Skeletal muscle cell (primary cell): Measurements from ENCODE around the gene GID8.
"Not testable (repeated sequence)": the region's sequence is repeated elsewhere in the genome, so short reads cannot be mapped to it uniquely, and the experiment has no call there.

Source experiments
- DNase-seq: peaks from one replicate; pipeline ENCODE4 v3.0.0-alpha.2; 2010; ENCODE audit warnings: low read depth
- H3K4me3 ChIP-seq: 2 replicates; pipeline ENCODE4 v1.5.1; 2011; ENCODE audit warnings: low read depth, mild to moderate bottlenecking, control low read depth, low read length, moderate library complexity

GID8 gene

DNA sequence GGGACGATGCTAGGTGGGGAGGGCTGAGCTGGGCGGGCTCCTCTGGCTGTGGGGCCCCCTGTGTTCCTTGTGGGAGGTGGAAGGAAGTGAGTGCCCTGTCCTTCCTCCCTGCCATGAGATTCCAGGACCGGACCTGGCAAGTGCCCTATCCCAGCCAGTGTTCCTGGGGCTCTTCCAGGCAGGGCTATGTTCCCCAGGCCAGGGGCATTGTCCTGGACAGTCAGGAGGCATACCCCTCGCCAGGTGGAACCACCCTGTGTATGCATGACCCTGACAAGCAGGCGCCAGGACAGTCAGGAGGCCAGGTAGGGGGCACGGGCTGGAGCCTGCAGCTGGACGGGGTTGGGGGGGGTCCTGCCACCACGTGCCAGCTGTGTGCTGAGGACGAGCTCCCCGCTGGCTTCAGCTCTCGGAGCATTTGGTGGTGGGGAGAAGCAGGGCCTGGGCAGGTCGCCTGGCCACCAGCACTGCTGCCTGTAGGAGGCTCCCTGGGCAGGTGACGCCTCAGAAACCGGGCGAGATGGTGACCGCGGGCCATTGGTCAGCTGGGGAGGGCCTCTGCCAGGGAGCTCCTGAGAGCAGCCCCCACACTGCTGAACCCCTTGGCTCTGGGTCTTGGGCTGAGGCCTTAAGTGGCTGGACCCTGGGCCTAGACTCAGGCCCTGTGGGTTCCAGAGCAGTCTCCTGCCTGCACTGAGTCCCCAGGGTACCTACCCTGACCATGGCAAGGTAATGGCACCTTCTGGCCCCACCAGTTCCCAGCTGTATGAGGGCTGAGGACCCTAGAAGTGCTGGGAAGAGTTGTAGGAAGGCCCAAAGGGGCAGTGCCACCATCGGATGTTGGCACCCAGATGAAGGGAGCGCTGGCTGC lies 15.3 kb downstream of the GID8 start:
- DNase-seq: no peak
- peak overlapping the region; percentile 16 for H3K4me3 ChIP-seq

DNA sequence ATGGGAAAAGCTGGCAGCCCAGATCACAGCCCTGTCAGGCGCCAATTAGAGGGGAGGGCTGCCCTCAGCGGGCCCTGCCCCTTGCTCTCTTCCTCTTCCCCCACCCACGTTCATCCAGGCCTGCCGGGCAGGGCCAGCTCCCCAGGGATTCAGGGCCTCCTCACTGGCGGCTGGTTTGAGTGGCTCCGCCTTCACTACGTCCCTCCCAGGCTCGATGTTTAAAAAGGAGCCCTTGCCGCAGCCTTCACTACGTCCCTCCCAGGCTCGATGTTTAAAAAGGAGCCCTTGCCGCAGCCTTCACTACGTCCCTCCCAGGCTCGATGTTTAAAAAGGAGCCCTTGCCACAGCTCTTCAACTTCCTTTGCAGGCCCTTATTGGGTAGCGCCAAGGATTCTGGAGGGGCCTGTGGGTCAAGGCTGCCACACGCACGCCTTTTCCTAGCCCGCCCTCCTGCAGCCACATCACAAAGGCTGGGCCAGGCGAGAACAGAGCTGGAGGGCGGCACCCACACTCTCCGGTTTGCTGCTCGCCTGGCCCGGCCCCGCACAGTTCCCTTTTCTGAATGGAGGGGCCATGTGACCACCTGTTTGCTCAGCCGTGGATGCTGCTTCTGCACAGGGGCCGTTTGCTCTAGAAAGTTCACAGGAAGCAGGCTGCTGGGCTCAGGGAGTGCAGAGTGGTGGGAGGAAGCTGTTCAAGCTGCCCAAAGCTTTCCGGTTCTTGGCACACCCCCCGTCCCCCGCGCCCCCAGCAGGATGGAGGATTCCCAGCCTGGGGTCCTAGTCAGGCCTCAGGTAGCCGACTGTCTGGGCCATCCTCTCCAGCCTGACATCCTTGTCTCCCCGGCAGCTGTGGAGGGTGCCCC lies 16.1 kb downstream of the GID8 start:
- H3K4me3 ChIP-seq: peak overlapping the region; percentile 16
- peak; percentile 27 for DNase-seq

- no peak overlapping the region for H3K4me3 ChIP-seq
- no peak for DNase-seq
Measured at GRCh38 chr20:62955519-62956386, 17.8 kb downstream of the GID8 start.

- no peak overlapping the region for H3K4me3 ChIP-seq
- DNase-seq: no peak
Measured at GRCh38 chr20:62956387-62957135, 18.6 kb downstream of the GID8 start.

DNA sequence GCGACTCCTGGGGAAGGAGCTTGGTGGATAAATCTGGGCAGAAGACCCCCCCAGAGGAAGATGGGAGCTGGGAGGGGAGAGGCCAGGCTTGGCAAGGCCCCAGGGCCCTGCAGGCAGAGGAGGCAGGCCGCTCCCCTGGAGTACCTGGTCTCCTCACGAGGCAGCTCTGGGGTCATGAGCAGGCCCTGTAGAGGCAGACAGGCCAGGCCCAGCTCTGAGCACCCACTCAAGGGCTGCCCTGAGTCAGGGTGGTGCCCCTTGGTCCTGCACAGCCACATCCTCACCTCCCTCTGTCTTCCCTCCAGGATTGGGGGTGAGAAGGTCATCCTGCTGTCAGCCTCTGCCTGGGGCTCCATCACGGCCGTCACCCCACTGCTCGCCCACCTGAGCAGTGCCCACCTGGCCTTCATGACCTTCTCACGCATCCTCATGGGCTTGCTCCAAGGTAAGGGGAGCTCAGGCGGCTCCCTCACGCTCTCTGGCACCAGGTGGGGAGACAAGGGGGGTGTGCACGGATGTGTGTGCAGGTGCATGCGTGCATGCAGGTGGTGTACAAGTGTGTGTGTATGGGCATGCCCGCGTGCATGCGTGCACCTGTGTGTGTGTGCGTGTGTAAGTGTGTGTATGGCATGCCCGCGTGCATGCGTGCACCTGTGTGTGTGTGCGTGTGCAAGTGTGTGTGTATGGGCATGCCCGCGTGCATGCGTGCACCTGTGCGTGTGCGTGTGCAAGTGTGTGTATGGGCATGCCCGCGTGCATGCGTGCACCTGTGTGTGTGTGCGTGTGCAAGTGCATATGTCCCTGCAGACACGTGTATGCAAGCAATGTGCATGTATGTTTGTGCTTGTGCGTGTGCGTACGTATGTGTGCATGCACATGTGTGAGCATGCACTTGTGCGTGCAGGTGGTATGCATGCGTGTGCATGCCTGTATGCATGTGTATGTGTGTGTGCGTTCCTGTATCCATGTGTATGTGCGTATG lies 19.5 kb downstream of the GID8 start:
- no peak for DNase-seq
- no peak overlapping the region for H3K4me3 ChIP-seq

GRCh38 chr20:62958388-62959100 lies 20.6 kb downstream of the GID8 start:
- H3K4me3 ChIP-seq: no peak overlapping the region
- no peak for DNase-seq

DNA sequence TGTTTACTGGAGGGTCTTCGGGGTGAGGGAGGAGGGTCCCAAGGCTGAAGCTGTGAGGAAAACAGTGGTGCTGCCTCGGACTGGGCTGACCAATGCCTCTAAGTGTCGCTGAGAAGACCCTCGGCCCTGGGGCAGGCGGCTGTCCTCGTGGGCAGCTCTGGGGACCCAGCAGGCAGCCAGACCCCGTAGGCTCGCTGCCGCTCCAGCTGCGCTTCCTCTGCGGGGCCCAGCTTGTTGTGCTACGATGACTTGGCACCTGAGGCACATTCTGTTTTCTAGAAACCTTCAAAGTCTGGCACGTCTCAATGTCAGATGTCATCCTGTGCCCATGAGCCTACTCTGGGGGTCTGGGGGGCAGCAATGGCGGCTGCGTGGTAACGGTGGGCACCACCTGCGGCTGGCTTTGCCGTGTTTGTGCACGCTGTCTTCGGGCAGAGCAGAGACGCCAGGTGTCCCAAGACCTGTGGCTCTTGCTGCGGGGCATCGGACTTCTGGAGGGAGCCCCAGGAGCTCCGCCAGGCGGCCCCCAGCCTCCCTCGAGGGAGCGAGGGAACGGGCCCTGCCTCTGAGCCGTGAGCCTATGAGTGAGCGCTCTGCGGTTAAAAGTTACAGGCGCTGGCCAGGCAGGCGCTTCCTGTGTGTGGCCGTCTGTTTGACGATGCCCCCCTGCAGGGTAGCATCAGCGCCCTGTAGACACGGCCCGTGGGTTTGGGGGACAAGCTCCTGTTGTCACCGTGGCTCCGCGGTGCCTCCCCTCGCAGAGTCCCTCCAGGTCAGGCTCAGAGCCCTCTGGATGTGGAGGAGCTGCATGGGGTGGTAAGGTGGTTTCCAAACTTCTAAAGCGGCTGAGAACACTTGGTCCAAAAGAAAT lies 21.4 kb downstream of the GID8 start:
- no peak for DNase-seq
- no peak overlapping the region for H3K4me3 ChIP-seq

GRCh38 chr20:62959998-62960436 lies 22.1 kb downstream of the GID8 start:
- no peak overlapping the region for H3K4me3 ChIP-seq
- no peak for DNase-seq

- not testable (repeated sequence) for H3K4me3 ChIP-seq, DNase-seq
Measured at GRCh38 chr20:62960446-62961309, 22.7 kb downstream of the GID8 start.

DNA sequence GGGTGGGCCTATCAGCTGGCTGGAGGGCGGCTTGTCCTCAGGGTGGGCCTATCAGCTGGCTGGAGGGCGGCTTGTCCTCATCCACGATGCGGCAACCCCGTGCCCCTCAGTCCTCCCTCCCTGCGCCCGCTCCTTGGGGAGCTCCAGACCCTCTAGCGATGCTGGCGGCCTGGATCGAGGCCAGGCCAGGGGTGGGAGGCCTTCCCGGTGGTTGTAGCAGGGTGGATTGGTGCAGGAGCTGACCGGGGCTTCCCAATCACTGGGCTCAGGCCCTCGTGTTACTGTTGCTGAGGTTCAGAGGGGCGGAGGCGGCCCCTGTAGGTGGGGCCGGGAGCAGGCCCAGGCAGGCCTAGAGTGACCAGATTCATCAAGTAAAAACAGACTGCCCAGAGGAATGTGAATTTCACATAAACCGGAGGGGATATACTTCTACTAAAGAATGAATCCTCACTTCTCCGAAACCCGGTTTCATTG lies 23.4 kb downstream of the GID8 start:
- H3K4me3 ChIP-seq: no peak overlapping the region
- DNase-seq: no peak

GRCh38 chr20:62961799-62962198 lies 23.9 kb downstream of the GID8 start:
- DNase-seq: no peak
- no peak overlapping the region for H3K4me3 ChIP-seq

- no peak overlapping the region for H3K4me3 ChIP-seq
- DNase-seq: no peak
Measured at GRCh38 chr20:62962221-62962879, 24.4 kb downstream of the GID8 start.

- DNase-seq: no peak
- H3K4me3 ChIP-seq: no peak overlapping the region
Measured at GRCh38 chr20:62962891-62963613, 25.1 kb downstream of the GID8 start.
